ENCODE data around the gene CCDC146.
A peak's percentile ranks its signal among the peaks of the same experiment; 100 is the strongest.

Gene CCDC146

DNA sequence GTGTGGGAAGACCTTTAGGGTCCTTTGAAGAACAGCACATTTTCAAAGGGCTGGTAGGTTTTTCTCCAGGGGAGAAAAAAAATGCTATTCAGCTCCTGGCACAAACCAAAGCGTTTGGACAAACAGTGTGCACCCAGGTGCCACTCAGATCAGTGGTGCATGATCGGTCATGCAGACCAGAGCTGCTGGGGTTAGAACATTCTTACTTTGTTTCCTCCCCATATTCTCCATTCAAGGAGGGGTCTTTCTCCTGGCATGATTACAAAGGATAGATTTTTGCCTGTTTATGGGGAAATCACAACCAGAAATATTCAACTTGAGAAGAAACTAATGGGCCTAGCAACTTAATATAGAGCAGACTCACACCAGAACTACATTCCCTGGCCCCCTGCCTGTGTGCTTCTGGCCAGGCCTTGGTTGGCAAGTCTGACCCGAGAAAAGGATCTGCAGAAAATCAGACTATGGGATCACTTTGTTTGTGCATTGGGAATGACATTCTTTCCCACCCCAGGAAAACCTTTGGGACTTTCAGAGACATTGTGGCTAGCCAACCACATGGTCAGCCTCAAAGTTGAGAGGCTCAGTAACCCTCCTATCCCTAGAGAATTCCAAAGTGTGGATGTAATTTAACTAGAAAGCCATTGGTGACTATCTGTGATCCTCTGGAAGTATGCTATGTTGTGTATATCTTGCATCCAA lies 159.5 kb downstream of the CCDC146 start:
- H3K36me3 ChIP-seq (ENCODE audit: insufficient read depth, low read length) = no peaks in the 10 kb centered on the region
- no peak overlapping the region for H3K9ac ChIP-seq (ENCODE audit: low read depth, low read length)
- H3K4me1 ChIP-seq (ENCODE audit: control insufficient read depth, insufficient read depth, low read length) = no peaks in the 10 kb centered on the region
- no peaks in the 10 kb centered on the region for H3K9me3 ChIP-seq (replicated peaks; ENCODE audit: low read length)
- no peak overlapping the region for H3K4me2 ChIP-seq (ENCODE audit: low read length)
- H3K27me3 ChIP-seq (ENCODE audit: control insufficient read depth, insufficient read depth, low read length) = no peaks in the 10 kb centered on the region
- H3K4me3 ChIP-seq (ENCODE audit: low read length) = no peak overlapping the region

DNA sequence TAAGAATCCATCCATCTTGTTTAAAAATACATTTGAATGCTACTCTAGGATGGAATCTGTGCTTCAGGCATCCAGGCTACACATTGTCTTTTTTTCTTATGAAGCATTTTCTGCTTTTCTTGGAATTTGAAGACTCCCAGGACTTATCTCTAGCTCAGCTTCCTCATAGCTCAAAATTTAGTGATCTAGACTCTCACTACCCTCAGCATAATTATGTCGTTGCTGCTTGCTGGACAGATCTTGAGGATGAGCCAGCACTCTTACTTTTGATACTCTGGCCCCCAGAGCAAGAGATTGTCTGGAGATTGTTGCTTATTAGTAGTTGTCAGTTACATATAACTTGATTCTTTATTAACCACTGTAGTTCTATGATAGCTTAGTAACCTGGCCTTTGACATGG lies 160.5 kb downstream of the CCDC146 start:
- Histone ChIP-seq H3K27me3 (ENCODE audit: control insufficient read depth, insufficient read depth, low read length) (no peaks in the 10 kb centered on the region), H3K4me3 (ENCODE audit: low read length) (no peak overlapping the region), H3K4me2 (ENCODE audit: low read length) (no peak overlapping the region), H3K36me3 (ENCODE audit: insufficient read depth, low read length) (no peaks in the 10 kb centered on the region), H3K9ac (ENCODE audit: low read depth, low read length) (no peak overlapping the region), H3K4me1 (ENCODE audit: control insufficient read depth, insufficient read depth, low read length) (no peaks in the 10 kb centered on the region), H3K9me3 (replicated peaks; ENCODE audit: low read length) (no peaks in the 10 kb centered on the region)

- H3K9ac ChIP-seq (ENCODE audit: low read depth, low read length) = no peak overlapping the region
- H3K36me3 ChIP-seq (ENCODE audit: insufficient read depth, low read length) = no peaks in the 10 kb centered on the region
- H3K4me1 ChIP-seq (ENCODE audit: control insufficient read depth, insufficient read depth, low read length) = no peaks in the 10 kb centered on the region
- H3K27me3 ChIP-seq (ENCODE audit: control insufficient read depth, insufficient read depth, low read length) = no peaks in the 10 kb centered on the region
- no peak overlapping the region for H3K4me2 ChIP-seq (ENCODE audit: low read length)
- H3K4me3 ChIP-seq (ENCODE audit: low read length) = no peak overlapping the region
- H3K9me3 ChIP-seq (replicated peaks; ENCODE audit: low read length) = no peaks in the 10 kb centered on the region
Observed at GRCh38 chr7:77284005-77284404, 161.6 kb downstream of the CCDC146 start.

- Histone ChIP-seq H3K4me1 (ENCODE audit: control insufficient read depth, insufficient read depth, low read length) (no peaks in the 10 kb centered on the region), H3K4me3 (ENCODE audit: low read length) (no peak overlapping the region), H3K4me2 (ENCODE audit: low read length) (no peak overlapping the region), H3K27me3 (ENCODE audit: control insufficient read depth, insufficient read depth, low read length) (no peaks in the 10 kb centered on the region), H3K36me3 (ENCODE audit: insufficient read depth, low read length) (no peaks in the 10 kb centered on the region), H3K9ac (ENCODE audit: low read depth, low read length) (no peak overlapping the region), H3K9me3 (replicated peaks; ENCODE audit: low read length) (no peaks in the 10 kb centered on the region)
Observed at GRCh38 chr7:77284616-77285015, 162.2 kb downstream of the CCDC146 start.

- no peak overlapping the region for H3K4me3 ChIP-seq (ENCODE audit: low read length)
- H3K4me1 ChIP-seq (ENCODE audit: control insufficient read depth, insufficient read depth, low read length) = no peaks in the 10 kb centered on the region
- no peaks in the 10 kb centered on the region for H3K9me3 ChIP-seq (replicated peaks; ENCODE audit: low read length)
- H3K27me3 ChIP-seq (ENCODE audit: control insufficient read depth, insufficient read depth, low read length) = no peaks in the 10 kb centered on the region
- no peak overlapping the region for H3K4me2 ChIP-seq (ENCODE audit: low read length)
- H3K9ac ChIP-seq (ENCODE audit: low read depth, low read length) = no peak overlapping the region
- no peaks in the 10 kb centered on the region for H3K36me3 ChIP-seq (ENCODE audit: insufficient read depth, low read length)
Observed at GRCh38 chr7:77288676-77289320, 166.4 kb downstream of the CCDC146 start.

GRCh38 chr7:77289387-77289786 lies 167.0 kb downstream of the CCDC146 start:
- Histone ChIP-seq H3K4me1 (ENCODE audit: control insufficient read depth, insufficient read depth, low read length) (no peaks in the 10 kb centered on the region), H3K27me3 (ENCODE audit: control insufficient read depth, insufficient read depth, low read length) (no peaks in the 10 kb centered on the region), H3K4me3 (ENCODE audit: low read length) (no peak overlapping the region), H3K9me3 (replicated peaks; ENCODE audit: low read length) (no peaks in the 10 kb centered on the region), H3K4me2 (ENCODE audit: low read length) (no peak overlapping the region), H3K9ac (ENCODE audit: low read depth, low read length) (no peak overlapping the region), H3K36me3 (ENCODE audit: insufficient read depth, low read length) (no peaks in the 10 kb centered on the region)

GRCh38 chr7:77290425-77290824 lies 168.0 kb downstream of the CCDC146 start:
- H3K4me3 ChIP-seq (ENCODE audit: low read length) = no peak overlapping the region
- H3K9me3 ChIP-seq (replicated peaks; ENCODE audit: low read length) = no peaks in the 10 kb centered on the region
- no peaks in the 10 kb centered on the region for H3K36me3 ChIP-seq (ENCODE audit: insufficient read depth, low read length)
- no peaks in the 10 kb centered on the region for H3K4me1 ChIP-seq (ENCODE audit: control insufficient read depth, insufficient read depth, low read length)
- no peak overlapping the region for H3K9ac ChIP-seq (ENCODE audit: low read depth, low read length)
- no peaks in the 10 kb centered on the region for H3K27me3 ChIP-seq (ENCODE audit: control insufficient read depth, insufficient read depth, low read length)
- H3K4me2 ChIP-seq (ENCODE audit: low read length) = no peak overlapping the region

- Histone ChIP-seq H3K36me3 (ENCODE audit: insufficient read depth, low read length) (no peaks in the 10 kb centered on the region), H3K9me3 (replicated peaks; ENCODE audit: low read length) (no peaks in the 10 kb centered on the region)
Observed at GRCh38 chr7:77293046-77293445, 170.6 kb downstream of the CCDC146 start.

GRCh38 chr7:77295549-77295948 lies 173.1 kb downstream of the CCDC146 start:
- no peak overlapping the region for H3K9ac ChIP-seq (ENCODE audit: low read depth, low read length)
- no peak overlapping the region for H3K4me2 ChIP-seq (ENCODE audit: low read length)
- no peak overlapping the region for H3K4me3 ChIP-seq (ENCODE audit: low read length)
- no peaks in the 10 kb centered on the region for H3K9me3 ChIP-seq (replicated peaks; ENCODE audit: low read length)
- no peaks in the 10 kb centered on the region for H3K4me1 ChIP-seq (ENCODE audit: control insufficient read depth, insufficient read depth, low read length)
- no peaks in the 10 kb centered on the region for H3K36me3 ChIP-seq (ENCODE audit: insufficient read depth, low read length)
- H3K27me3 ChIP-seq (ENCODE audit: control insufficient read depth, insufficient read depth, low read length) = no peaks in the 10 kb centered on the region

More at GRCh38 chr7:77293046-77293445, 170.6 kb downstream of the CCDC146 start:
- Histone ChIP-seq H3K4me2 (ENCODE audit: low read length) (no peak overlapping the region), H3K9ac (ENCODE audit: low read depth, low read length) (no peak overlapping the region), H3K4me3 (ENCODE audit: low read length) (no peak overlapping the region), H3K27me3 (ENCODE audit: control insufficient read depth, insufficient read depth, low read length) (no peaks in the 10 kb centered on the region), H3K4me1 (ENCODE audit: control insufficient read depth, insufficient read depth, low read length) (no peaks in the 10 kb centered on the region)

GRCh38 chr7:77306231-77307067 lies 184.0 kb downstream of the CCDC146 start:
- H3K27me3 ChIP-seq (ENCODE audit: control insufficient read depth, insufficient read depth, low read length) = no peaks in the 10 kb centered on the region
- no peaks in the 10 kb centered on the region for H3K9me3 ChIP-seq (replicated peaks; ENCODE audit: low read length)
- H3K9ac ChIP-seq (ENCODE audit: low read depth, low read length) = no peak overlapping the region
- peak overlapping the region; percentile 25 for H3K4me2 ChIP-seq (ENCODE audit: low read length)
- no peak overlapping the region for H3K4me3 ChIP-seq (ENCODE audit: low read length)
- no peaks in the 10 kb centered on the region for H3K4me1 ChIP-seq (ENCODE audit: control insufficient read depth, insufficient read depth, low read length)
- no peaks in the 10 kb centered on the region for H3K36me3 ChIP-seq (ENCODE audit: insufficient read depth, low read length)

- Histone ChIP-seq H3K4me3 (ENCODE audit: low read length) (no peak overlapping the region), H3K4me2 (ENCODE audit: low read length) (no peak overlapping the region), H3K9me3 (replicated peaks; ENCODE audit: low read length) (no peaks in the 10 kb centered on the region), H3K9ac (ENCODE audit: low read depth, low read length) (no peak overlapping the region), H3K27me3 (ENCODE audit: control insufficient read depth, insufficient read depth, low read length) (no peaks in the 10 kb centered on the region), H3K36me3 (ENCODE audit: insufficient read depth, low read length) (no peaks in the 10 kb centered on the region), H3K4me1 (ENCODE audit: control insufficient read depth, insufficient read depth, low read length) (no peaks in the 10 kb centered on the region)
Observed at GRCh38 chr7:77308792-77309191, 186.4 kb downstream of the CCDC146 start.
